HepG2 (cell line): ENCODE data around the gene PLVAP. TPM values are rescaled to one million over a fixed set of nuclear protein-coding genes. Genes with fewer than 3 reads are reported as not detected.

ENCODE experiments used
- AHR ChIP-seq: IDR thresholded peaks from 2 replicates; pipeline ENCODE4 v1.6.1; 2018; ENCODE audit warnings: missing genetic modification reagents, missing compliant biosample characterization
- ELF1 ChIP-seq: sonication (generic); formaldehyde crosslinking; IDR thresholded peaks from 2 replicates; pipeline ENCODE4 v1.4.0; 2020; ENCODE audit warnings: missing genetic modification reagents
- FOXK2 ChIP-seq: fragments of 450-650 bp; IDR thresholded peaks from 2 replicates; pipeline ENCODE4 v1.6.1; 2016
- NFE2L1 ChIP-seq: sonication (generic); formaldehyde crosslinking; IDR thresholded peaks from 2 replicates; pipeline ENCODE4 v1.4.0; 2020; ENCODE audit warnings: missing genetic modification reagents, mild to moderate bottlenecking, borderline replicate concordance
- PCBP1 ChIP-seq: fragments of 200-400 bp; formaldehyde crosslinking; IDR thresholded peaks from 2 replicates; pipeline ENCODE4 v1.6.1; 2017; ENCODE audit warnings: mild to moderate bottlenecking, low read depth, low read length, borderline replicate concordance
- POLR2G ChIP-seq: fragments of 200-400 bp; formaldehyde crosslinking; IDR thresholded peaks from 2 replicates; pipeline ENCODE4 v1.6.1; 2018; ENCODE audit warnings: mild to moderate bottlenecking, low read depth, low read length, moderate library complexity
- RARA ChIP-seq: IDR thresholded peaks from 2 replicates; pipeline ENCODE4 v1.6.1; 2016; ENCODE audit warnings: missing genetic modification reagents, missing compliant biosample characterization
- RNF2 ChIP-seq: fragments of 450-650 bp; conservative IDR thresholded peaks from 2 replicates; pipeline ENCODE4 v1.6.1; 2016; ENCODE audit warnings: low read depth
- YEATS4 ChIP-seq: sonication (generic); formaldehyde crosslinking; IDR thresholded peaks from 2 replicates; pipeline ENCODE4 v1.4.0; 2020; ENCODE audit warnings: missing genetic modification reagents, borderline replicate concordance
- ZNF24 ChIP-seq: fragments of 450-650 bp; IDR thresholded peaks from 2 replicates; pipeline ENCODE4 v1.6.1; 2017; ENCODE audit warnings: antibody characterized with exemption, mild to moderate bottlenecking
- ZNF441 ChIP-seq: sonication (generic); formaldehyde crosslinking; IDR thresholded peaks from 2 replicates; pipeline ENCODE4 v1.7.0; 2021; ENCODE audit warnings: missing genetic modification reagents, borderline replicate concordance
- ZNF546 ChIP-seq: sonication (generic); formaldehyde crosslinking; conservative IDR thresholded peaks from 2 replicates; pipeline ENCODE4 v1.8.1; 2023; ENCODE audit warnings: mild to moderate bottlenecking, missing genetic modification reagents
- ZNF589 ChIP-seq: sonication (generic); formaldehyde crosslinking; conservative IDR thresholded peaks from 2 replicates; pipeline ENCODE4 v1.8.0; 2022; ENCODE audit warnings: mild to moderate bottlenecking, moderate library complexity, missing genetic modification reagents
- ZSCAN12 ChIP-seq: sonication (generic); formaldehyde crosslinking; IDR thresholded peaks from 2 replicates; pipeline ENCODE4 v1.9.0; 2021; ENCODE audit warnings: mild to moderate bottlenecking, missing genetic modification reagents
- polyA plus RNA-seq, 8 experiments: library from polyadenylated mRNA; depleted of rRNA in 3 of 8; stranded (reverse) in 7 of 8; unstranded in 1 of 8; fragments of >200 nt; fragmentation: Illumina TruSeq in 4 of 8; extraction: Trizol in 4 of 8; gene quantifications; 2 replicates each; pipeline versions ENCODE4 v1.2.1 to v1.2.3, GENCODE V29; 2011 to 2016; ENCODE audit warnings: low read depth in 4 of 8, missing spikeins in 1 of 8, mixed read lengths in 1 of 8; ENCODE audit not compliant: insufficient read depth in 1 of 8
- total RNA-seq, 5 experiments: library from RNA; depleted of rRNA; stranded (reverse); fragments of >200 nt; fragmentation: Illumina TruSeq; extraction: Trizol; gene quantifications; 2 replicates each; pipeline ENCODE4 v1.2.3, GENCODE V29; 2016; ENCODE audit warnings: low read depth in 1 of 5
- TF ChIP-seq, protein P1 (sequence below): conservative IDR thresholded peaks from 2 replicates; pipeline ENCODE4 v1.6.1; 2018; ENCODE audit warnings: missing genetic modification reagents
- TF ChIP-seq, protein P2 (sequence below): sonication (generic); formaldehyde crosslinking; IDR thresholded peaks from 2 replicates; pipeline ENCODE4 v1.5.1; 2020; ENCODE audit warnings: mild to moderate bottlenecking, moderate library complexity, missing genetic modification reagents
- TF ChIP-seq, protein P3 (sequence below): sonication (generic); formaldehyde crosslinking; conservative IDR thresholded peaks from 2 replicates; pipeline ENCODE4 v1.8.0; 2022; ENCODE audit warnings: low read depth, missing genetic modification reagents
- TF ChIP-seq, protein P4 (sequence below): sonication (generic); formaldehyde crosslinking; IDR thresholded peaks from 2 replicates; pipeline ENCODE4 v1.9.0; 2022; ENCODE audit warnings: low read depth, missing genetic modification reagents
- TF ChIP-seq, protein P5 (sequence below): IDR thresholded peaks from 2 replicates; pipeline ENCODE4 v1.6.1; 2016; ENCODE audit warnings: missing compliant biosample characterization, missing genetic modification reagents, borderline replicate concordance
- TF ChIP-seq, protein P6 (sequence below): sonication (generic); formaldehyde crosslinking; IDR thresholded peaks from 2 replicates; pipeline ENCODE4 v1.5.1; 2020; ENCODE audit warnings: mild to moderate bottlenecking, missing genetic modification reagents, borderline replicate concordance

Gene PLVAP
- total and polyA plus RNA-seq, 2 of the 13 experiments (the other 11 are each of a cell fraction or from before 2014, with no cell fraction given) = 0.26 TPM; not detected in 1

DNA sequence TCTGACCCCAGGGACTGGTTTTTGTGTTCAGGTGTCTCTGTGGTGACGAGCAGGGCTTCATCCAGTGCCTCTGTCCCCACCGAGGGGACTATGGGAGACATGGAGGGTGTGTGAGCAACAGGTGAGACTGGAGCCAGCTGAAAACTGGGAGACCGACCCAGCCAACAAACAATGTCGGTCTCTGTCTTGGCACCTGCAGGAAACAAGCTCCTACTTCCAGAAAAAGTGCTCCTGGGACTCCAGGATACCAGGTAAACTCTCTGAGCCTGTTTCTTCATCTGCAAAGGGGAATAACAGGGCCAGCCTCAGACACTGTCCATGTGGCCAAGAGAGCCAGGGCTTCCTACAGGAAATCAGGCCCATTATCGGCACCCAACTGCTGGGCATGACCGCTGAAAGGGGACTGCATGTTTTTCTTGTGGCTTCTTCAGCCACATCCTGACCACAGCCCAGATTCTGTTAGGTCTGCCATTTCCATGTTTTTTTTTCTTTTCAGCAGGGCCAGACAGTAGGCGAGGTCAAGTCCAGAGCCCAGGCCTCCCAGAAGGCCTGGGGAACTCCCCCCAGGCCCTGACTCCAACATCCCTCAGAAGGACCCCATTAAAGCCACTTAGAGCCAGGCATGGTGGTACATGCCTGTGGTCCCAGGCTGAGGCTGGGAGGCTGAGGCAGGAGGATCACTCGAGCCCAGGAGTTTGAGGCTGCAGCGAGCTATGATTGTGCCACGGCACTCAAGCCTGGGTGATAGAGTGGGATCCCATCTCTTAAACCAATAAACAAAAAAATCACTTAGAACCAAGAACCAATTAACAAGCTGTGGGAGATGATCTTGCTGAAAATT is 29.1 kb upstream of the PLVAP start (continued):
- TF ChIP-seq, protein P1, sequence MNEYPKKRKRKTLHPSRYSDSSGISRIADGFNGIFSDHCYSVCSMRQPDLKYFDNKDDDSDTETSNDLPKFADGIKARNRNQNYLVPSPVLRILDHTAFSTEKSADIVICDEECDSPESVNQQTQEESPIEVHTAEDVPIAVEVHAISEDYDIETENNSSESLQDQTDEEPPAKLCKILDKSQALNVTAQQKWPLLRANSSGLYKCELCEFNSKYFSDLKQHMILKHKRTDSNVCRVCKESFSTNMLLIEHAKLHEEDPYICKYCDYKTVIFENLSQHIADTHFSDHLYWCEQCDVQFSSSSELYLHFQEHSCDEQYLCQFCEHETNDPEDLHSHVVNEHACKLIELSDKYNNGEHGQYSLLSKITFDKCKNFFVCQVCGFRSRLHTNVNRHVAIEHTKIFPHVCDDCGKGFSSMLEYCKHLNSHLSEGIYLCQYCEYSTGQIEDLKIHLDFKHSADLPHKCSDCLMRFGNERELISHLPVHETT (CRISPR knock-in tag) = no peak
- TF ChIP-seq, protein P2, sequence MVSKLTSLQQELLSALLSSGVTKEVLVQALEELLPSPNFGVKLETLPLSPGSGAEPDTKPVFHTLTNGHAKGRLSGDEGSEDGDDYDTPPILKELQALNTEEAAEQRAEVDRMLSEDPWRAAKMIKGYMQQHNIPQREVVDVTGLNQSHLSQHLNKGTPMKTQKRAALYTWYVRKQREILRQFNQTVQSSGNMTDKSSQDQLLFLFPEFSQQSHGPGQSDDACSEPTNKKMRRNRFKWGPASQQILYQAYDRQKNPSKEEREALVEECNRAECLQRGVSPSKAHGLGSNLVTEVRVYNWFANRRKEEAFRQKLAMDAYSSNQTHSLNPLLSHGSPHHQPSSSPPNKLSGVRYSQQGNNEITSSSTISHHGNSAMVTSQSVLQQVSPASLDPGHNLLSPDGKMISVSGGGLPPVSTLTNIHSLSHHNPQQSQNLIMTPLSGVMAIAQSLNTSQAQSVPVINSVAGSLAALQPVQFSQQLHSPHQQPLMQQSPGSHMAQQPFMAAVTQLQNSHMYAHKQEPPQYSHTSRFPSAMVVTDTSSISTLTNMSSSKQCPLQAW (CRISPR knock-in tag) = peak; percentile 51; the same call in 1 of the 2 replicates
- TF ChIP-seq PCBP1 = no peak
- TF ChIP-seq ELF1 (CRISPR knock-in tag) = no peak
- TF ChIP-seq ZNF441 (CRISPR knock-in tag) = no peak
- TF ChIP-seq AHR (CRISPR knock-in tag) = 0 out of 2 replicates have a peak, but pooled peaks have one; percentile 35
- TF ChIP-seq POLR2G = peak; percentile 13; the same call in 1 of the 2 replicates
- TF ChIP-seq ZNF546 = 0 out of 2 replicates have a peak, but pooled peaks have one; percentile 44
- no peak for TF ChIP-seq ZNF589
- TF ChIP-seq RARA = no peak
- TF ChIP-seq, protein P3, sequence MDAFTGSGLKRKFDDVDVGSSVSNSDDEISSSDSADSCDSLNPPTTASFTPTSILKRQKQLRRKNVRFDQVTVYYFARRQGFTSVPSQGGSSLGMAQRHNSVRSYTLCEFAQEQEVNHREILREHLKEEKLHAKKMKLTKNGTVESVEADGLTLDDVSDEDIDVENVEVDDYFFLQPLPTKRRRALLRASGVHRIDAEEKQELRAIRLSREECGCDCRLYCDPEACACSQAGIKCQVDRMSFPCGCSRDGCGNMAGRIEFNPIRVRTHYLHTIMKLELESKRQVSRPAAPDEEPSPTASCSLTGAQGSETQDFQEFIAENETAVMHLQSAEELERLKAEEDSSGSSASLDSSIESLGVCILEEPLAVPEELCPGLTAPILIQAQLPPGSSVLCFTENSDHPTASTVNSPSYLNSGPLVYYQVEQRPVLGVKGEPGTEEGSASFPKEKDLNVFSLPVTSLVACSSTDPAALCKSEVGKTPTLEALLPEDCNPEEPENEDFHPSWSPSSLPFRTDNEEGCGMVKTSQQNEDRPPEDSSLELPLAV (CRISPR knock-in tag) = no peak
- TF ChIP-seq, protein P4, sequence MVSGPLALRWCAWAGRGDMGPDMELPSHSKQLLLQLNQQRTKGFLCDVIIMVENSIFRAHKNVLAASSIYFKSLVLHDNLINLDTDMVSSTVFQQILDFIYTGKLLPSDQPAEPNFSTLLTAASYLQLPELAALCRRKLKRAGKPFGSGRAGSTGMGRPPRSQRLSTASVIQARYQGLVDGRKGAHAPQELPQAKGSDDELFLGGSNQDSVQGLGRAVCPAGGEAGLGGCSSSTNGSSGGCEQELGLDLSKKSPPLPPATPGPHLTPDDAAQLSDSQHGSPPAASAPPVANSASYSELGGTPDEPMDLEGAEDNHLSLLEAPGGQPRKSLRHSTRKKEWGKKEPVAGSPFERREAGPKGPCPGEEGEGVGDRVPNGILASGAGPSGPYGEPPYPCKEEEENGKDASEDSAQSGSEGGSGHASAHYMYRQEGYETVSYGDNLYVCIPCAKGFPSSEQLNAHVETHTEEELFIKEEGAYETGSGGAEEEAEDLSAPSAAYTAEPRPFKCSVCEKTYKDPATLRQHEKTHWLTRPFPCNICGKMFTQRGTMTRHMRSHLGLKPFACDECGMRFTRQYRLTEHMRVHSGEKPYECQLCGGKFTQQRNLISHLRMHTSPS (CRISPR knock-in tag) = 0 out of 2 replicates have a peak, but pooled peaks have one; percentile 19
- no peak for TF ChIP-seq FOXK2
- TF ChIP-seq YEATS4 (CRISPR knock-in tag) = 0 out of 2 replicates have a peak, but pooled peaks have one; percentile 7
- TF ChIP-seq, protein P5, sequence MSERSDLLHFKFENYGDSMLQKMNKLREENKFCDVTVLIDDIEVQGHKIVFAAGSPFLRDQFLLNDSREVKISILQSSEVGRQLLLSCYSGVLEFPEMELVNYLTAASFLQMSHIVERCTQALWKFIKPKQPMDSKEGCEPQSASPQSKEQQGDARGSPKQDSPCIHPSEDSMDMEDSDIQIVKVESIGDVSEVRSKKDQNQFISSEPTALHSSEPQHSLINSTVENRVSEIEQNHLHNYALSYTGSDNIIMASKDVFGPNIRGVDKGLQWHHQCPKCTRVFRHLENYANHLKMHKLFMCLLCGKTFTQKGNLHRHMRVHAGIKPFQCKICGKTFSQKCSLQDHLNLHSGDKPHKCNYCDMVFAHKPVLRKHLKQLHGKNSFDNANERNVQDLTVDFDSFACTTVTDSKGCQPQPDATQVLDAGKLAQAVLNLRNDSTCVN (CRISPR knock-in tag) = no peak
- no peak for TF ChIP-seq ZNF24
- TF ChIP-seq, protein P6, sequence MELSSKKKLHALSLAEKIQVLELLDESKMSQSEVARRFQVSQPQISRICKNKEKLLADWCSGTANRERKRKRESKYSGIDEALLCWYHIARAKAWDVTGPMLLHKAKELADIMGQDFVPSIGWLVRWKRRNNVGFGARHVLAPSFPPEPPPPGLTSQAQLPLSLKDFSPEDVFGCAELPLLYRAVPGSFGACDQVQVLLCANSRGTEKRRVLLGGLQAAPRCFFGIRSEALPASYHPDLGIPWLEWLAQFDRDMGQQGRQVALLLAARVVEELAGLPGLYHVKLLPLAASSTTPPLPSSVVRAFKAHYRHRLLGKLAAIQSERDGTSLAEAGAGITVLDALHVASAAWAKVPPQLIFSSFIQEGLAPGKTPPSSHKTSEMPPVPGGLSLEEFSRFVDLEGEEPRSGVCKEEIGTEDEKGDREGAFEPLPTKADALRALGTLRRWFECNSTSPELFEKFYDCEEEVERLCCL (CRISPR knock-in tag) = no peak
- no peak for TF ChIP-seq ZSCAN12 (CRISPR knock-in tag)
- no peak for TF ChIP-seq RNF2
- TF ChIP-seq NFE2L1 (CRISPR knock-in tag) = no peak
